T47D (cell line): Measurements from ENCODE around the gene NRXN2.
A peak's percentile ranks its signal among the peaks of the same experiment; 100 is the strongest.

Experiments
- DNase-seq, 2 experiments: peaks; one replicate each; pipeline versions ENCODE4 v3.0.0 to v3.0.0-alpha.2; 2011 to 2012; ENCODE audit warnings: low read depth in 1 of 2, low spot score in 1 of 2
- JUND ChIP-seq: IDR thresholded peaks from 2 replicates; pipeline ENCODE4 v1.6.1; 2012; ENCODE audit warnings: low read depth
- in situ Hi-C: cut with HindIII; loops from 2 replicates; pipeline ENCODE4 v1.10.0; 2016; ENCODE audit warnings: low sequenced_read_pairs, low pct_unique_long_range_greater_than_20kb

NRXN2 gene

DNA sequence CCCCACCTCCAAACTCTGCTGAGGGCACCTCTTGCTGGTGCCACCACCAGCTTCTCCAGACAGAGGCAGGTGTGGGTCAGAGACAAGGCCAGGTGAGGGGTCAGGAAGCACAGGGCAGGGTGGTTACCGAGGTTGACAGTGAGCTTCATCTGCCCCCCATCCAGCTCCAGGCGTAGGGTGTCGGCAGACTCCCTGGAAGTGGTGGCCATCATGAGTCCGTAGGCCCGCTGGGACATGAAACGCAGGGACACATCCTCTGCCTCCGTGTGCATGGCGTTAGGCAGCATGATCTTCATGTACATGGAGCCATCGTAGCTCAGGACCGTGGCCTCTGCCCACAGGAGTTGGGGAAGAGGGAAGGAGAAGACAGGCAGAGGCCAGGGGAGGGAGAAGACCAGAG lies 62.8 kb downstream of the NRXN2 start:
- DNase-seq = no peak
- TF ChIP-seq JUND = no peak
- in situ Hi-C loops = no loop called here

DNA sequence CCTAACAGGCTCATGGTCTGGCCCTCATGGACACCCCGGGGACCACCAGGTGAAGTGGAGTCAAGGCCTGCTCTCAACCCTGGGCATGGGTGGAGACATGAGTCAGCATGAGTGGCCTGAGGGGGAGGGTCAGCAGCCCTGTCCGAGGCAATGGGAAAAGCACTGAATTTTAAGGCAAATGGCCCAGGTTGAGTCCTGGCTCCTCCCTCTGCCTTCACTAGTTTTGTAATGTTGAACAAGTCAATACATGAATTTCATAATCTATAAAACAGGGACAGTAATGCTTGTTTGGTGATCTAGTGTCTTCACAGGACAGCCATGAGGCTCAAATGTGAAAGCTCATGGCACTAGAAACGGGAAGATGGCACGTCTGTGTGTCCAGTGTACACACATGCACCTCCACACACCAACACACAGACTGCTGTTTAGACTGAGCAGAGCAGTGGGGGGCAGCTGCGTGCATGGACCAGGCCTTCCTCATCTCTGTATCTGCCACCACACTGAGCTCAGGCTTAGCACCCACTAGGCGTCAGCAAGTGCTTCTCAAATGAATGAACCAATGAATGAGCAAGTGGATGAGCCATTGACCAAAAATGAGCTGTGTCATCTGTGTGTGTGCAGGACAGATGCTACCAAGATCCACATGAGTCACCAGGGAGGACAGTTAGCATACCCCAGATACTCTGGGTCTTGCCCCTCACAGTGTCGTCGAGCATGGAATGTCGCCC lies 63.4 kb downstream of the NRXN2 start:
- TF ChIP-seq JUND = no peak
- in situ Hi-C loops = no loop called here
- DNase-seq = peak in 1 of 2 experiments; percentile 38

DNA sequence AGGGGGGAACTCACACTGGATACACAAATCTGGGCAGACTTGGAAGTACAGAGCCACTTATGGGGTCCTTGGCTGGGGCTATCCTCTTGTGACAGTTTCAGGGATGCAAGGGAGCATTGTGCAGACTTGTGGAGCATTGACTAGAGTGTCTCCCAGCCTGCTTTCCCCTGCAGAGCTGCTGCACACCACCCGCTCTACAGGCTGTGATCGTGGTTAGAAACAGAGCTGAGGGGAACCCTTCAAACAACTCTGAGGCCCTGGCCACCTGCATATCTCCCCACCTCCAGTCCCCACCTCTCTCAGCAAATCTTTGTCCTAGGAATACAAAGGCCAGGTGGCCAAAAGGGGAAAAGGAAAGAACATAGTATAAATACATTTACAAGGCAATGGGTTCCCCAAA lies 64.7 kb downstream of the NRXN2 start:
- no peak for TF ChIP-seq JUND
- no peak for DNase-seq
- in situ Hi-C loops = no loop called here

DNA sequence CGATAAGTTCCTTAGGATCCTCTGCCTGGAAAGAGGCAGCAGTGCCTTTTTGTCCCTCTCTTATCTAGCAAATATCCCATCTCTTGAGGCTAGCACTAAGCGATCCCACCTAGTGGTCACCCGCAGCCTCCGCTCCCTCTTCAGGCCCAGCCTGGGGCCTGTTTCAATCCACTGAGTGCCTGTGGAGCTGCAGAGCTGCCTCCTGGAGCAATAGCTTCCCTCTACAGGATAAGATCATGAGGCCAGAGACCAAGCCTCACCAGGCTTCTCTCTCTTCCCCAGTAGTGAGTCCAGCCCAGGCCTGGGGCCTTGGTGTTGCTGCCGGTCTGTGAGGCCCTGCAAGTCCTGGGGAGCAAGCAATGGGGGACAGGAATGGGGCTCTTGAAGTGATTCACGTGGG lies 66.1 kb downstream of the NRXN2 start:
- TF ChIP-seq JUND = no peak
- no peak for DNase-seq
- in situ Hi-C loops = no loop called here

DNA sequence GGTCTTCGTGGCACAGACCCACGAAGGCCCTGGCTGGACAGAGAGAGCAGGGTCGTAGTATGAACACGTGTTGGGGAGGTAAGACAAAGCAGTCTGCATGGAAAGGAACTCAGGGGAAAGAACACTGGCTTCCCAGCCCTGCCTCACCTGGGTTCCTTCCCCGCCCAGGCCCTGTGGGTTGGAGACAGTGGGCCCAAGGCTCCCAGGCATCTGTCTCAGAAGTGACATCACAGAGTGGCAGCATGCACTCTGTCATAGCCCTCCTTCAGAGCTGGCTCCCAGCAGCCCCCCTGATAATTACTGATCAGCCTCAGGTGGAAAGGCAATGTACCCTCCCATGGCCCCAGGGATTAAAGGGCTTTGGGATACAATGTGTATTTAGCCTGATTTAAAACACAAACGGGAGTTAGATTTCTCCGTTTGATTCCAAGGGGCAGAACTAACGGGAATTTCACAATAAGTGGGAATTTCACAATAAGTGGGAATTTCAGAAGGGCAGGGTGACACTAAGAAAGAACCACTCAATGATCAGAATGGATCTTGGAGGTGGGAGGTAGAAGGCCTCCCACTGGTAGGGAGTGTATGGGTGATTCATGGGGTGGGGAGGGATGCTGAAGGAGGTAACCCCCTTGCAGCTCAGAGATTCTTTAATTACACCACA lies 66.9 kb downstream of the NRXN2 start:
- in situ Hi-C loops = no loop called here
- no peak for DNase-seq

DNA sequence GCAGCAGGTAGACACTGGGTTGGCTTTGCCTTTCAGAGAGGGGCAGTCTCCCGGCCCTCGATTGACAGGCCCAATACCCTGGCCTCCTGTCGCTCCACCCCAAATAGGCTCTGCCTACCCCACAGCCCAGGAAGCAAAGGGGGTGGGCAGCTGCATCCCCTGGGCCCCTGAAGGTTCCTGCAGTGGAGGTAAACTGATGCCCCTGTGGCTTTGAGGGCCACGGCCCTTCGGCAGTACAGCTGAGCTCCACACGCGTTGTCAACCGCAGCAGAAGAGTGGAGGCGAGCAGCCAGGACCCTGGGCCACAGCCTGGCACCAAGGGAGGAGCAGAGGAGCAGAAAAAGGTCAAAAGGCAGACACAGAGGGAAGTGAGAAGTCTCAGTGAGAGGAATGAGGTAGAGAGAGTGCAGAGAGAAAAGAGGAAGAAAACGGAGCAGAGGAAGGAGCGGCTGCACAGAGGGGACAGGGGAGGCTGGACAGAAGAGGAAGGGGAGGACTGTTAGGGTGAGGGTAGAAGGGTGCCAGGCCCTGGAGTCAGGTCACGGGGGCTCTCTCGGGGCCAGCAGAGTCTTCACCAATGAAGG lies 67.9 kb downstream of the NRXN2 start:
- no peak for TF ChIP-seq JUND
- DNase-seq = no peak
- in situ Hi-C loops = no loop called here

More for the DNA sequence above, 66.9 kb downstream of the NRXN2 start:
- no peak for TF ChIP-seq JUND

DNA sequence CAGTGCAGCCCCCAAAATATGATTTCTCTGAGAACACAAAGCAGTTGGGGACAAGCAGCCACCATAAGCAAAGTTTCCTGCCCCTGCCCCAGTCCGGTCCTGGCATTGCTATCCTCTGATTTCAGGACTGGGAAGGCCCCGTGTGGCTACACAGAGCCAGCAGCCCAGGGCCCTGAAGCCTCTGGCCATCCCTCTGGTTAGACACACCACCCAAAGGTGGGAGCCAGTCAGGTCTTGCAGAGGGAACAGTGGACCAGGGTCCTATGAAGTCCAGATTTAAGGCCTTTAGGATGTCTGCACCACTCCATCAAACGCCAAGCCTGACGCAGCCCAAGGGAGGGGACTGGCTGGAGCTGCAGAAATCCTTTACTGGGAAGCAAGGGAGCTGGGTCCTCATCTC lies 68.6 kb downstream of the NRXN2 start:
- TF ChIP-seq JUND = no peak
- in situ Hi-C loops = no loop called here
- DNase-seq = no peak

DNA sequence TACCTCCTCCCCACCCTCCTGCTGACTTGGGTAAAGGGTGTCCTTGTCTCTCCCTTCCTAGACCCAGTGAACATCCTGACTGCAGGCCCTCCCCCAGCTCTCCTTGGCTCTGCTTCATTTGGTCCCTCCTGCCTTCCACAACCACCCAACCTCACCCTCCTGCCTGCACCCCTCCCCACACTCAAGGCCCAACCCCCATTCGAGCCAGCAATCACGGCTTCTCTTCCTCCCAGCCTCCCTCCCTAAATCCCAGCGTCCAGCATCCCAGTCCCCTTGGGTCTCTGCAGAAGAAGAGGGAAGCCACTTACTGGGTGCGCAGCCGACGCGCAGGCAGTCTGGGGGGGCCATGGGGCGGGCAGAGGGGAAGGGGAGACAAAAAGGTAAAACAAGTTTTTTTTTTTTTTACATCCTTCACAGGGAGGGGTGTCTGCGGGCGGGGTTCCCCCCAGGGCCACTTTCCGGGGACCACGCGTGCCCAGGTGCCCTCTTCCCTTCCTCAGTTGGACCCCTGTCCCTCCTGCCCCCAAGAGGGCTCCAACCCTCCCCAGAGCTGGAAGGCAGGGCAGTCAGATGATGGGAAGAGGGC lies 69.5 kb downstream of the NRXN2 start:
- in situ Hi-C loops = no loop called here
- no peak for TF ChIP-seq JUND
- DNase-seq = no peak

DNA sequence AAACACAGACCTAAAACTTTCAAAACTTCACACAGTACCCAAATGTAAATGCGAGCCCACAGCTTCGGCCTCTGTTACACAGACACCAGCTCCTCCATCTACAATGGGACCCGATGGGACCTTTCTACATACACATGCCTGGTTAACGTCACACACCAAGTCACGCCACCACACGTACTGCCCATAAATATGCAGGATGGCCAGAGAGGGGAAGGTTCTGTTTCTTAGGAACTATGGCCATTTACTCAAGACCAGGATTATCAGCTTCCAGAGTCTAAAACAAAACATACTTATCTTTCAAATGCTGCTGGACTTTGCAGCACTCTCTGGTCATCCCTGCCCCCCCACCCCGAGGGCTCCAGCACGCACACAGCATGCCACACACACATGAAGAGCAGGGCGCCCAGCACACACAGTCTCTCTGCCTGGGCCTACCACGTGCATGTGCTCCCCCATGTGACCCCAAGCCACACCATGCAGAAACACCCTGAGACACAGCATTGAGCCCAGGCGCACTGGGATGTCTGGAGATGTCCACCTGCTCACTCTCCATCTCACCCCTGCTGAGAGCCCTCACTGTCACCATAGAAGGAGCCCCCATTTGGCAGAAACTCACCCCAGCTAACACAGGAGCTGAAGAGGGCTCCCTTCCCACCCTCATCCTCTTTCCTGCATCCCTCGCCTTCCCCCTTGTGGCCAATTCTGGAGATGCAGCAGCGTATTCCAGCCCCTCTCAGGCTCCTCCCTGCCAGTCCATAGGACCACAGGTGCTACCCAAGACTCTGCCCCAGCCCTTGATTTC lies 70.2 kb downstream of the NRXN2 start:
- TF ChIP-seq JUND = no peak
- DNase-seq = peak; percentile 82 to 94
- in situ Hi-C loops = no loop called here

DNA sequence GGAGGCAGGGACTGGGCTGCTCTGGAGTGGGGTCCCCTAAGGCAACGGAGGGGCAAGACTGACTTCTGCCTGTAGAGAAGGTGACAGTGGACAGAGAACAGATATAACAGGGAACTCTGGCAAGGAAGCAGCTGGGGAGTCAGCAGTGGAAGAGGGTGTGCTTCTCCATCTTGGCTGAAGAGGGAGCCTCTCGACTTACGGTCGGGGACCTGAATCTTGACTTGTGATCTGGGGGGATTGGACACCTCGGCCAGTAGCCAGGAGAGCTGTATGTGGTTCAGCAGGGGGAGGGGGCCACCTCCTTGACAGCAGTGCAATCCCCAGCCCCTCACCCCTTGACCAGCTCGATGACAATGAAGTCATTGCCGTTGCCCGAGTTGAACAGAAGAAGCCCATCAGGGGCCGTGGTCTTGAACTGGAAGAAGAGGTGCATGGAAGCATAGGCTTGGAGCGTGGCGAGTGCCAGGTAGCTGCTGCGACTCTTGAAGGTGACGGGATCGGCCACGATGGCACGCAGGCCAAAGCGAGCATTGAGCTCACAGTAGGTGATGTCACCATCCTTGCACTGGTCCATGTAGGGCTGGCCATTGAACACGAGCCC lies 72.0 kb downstream of the NRXN2 start:
- in situ Hi-C loops = no loop called here
- DNase-seq = peak; percentile 52 to 65
- no peak for TF ChIP-seq JUND

DNA sequence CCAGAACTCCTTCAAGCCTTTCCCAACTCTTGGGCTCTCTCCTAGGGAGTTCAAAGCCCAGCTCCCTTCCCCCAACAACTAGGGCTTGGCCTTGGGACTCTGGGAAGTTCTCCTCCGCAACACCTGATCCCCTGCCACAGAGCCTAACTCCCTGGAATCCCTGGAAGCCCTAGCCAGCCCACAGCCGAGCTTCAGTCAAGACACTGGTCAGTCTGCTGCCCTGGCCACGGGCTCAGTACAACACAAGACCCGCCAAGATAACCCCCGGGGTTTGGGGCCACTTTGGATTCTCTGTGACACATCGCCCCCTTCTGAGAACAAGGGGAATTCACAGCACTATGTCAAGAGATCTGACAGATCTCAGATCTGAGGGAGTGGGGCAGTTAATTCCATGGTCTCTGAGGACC lies 73.7 kb downstream of the NRXN2 start:
- DNase-seq = peak in 1 of 2 experiments; percentile 44
- no peak for TF ChIP-seq JUND
- in situ Hi-C loops = no loop called here

DNA sequence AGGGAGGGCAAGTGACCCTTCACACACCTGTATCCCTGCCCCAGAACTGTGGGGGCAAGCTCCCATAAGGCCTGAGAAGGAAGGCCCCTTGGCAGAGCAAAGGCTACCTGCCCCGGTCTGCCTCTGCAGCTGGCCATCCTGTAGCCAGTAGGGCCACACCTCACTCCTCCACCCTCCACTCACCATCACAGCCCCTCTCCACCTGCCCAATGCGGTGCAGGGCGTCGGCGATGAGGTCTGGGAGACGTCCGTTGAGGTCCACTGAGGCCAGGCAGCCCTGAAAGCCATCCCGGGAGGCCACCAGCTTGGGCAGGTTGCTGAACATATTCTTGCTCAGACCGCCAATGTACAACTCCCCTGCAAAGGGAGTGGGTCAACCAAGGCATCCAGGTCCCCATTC lies 74.4 kb downstream of the NRXN2 start:
- no peak for DNase-seq
- TF ChIP-seq JUND = no peak
- in situ Hi-C loops = no loop called here
